Measurements from ENCODE around the gene ATP8A2. TPM values are rescaled to one million over a fixed set of nuclear protein-coding genes. Genes with fewer than 3 reads are reported as not detected.
"Not testable (repeated sequence)": the region's sequence is repeated elsewhere in the genome, so short reads cannot be mapped to it uniquely, and the experiment has no call there.

The ATP8A2 gene
- total RNA-seq, 1 donor from 2014 or later: not detected

DNA sequence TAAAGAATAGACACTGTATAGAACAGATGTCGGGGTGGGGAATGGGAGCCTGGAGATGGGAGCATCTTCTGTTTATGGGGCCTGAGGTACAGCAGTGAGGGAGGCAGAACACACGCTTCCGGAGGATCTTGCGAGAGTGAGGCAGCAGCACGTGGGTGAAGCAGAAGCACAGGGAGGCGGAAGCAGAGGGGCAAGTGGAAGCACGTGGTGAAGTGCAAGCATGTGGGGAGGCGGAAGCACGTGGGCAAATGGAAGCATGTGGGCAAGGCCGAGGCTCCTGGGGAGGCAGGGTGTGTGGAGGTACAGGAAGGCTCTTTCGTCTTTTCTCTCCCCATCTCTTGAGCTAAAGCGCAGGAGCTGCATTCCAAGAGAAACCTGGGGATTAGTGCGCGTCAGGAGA, 198.4 kb downstream of the ATP8A2 start:
- TF ChIP-seq, protein P1, sequence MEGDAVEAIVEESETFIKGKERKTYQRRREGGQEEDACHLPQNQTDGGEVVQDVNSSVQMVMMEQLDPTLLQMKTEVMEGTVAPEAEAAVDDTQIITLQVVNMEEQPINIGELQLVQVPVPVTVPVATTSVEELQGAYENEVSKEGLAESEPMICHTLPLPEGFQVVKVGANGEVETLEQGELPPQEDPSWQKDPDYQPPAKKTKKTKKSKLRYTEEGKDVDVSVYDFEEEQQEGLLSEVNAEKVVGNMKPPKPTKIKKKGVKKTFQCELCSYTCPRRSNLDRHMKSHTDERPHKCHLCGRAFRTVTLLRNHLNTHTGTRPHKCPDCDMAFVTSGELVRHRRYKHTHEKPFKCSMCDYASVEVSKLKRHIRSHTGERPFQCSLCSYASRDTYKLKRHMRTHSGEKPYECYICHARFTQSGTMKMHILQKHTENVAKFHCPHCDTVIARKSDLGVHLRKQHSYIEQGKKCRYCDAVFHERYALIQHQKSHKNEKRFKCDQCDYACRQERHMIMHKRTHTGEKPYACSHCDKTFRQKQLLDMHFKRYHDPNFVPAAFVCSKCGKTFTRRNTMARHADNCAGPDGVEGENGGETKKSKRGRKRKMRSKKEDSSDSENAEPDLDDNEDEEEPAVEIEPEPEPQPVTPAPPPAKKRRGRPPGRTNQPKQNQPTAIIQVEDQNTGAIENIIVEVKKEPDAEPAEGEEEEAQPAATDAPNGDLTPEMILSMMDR (IDR thresholded peaks at IDR 0.05; ENCODE audit: insufficient read depth, low read length, severe bottlenecking): no peak
- FAIRE-seq (no peak), DNase-seq (ENCODE audit: low read depth) (no peak)
- no peaks in the 10 kb centered on the region for H3K36me3 ChIP-seq (ENCODE audit: control insufficient read depth, insufficient read depth, low read length)
- H3K4me3 ChIP-seq (ENCODE audit: low read depth, low read length): no peak overlapping the region
- H3K27me3 ChIP-seq (ENCODE audit: control insufficient read depth, insufficient read depth, low read length): no peaks in the 10 kb centered on the region

- DNase-seq (ENCODE audit: low read depth) (no peak), FAIRE-seq (no peak)
- H3K4me3 ChIP-seq (ENCODE audit: low read depth, low read length): no peak overlapping the region
- H3K27me3 ChIP-seq (ENCODE audit: control insufficient read depth, insufficient read depth, low read length): no peaks in the 10 kb centered on the region
- H3K36me3 ChIP-seq (ENCODE audit: control insufficient read depth, insufficient read depth, low read length): no peaks in the 10 kb centered on the region
- TF ChIP-seq, protein P1 (IDR thresholded peaks at IDR 0.05; ENCODE audit: insufficient read depth, low read length, severe bottlenecking): no peak
Observed at GRCh38 chr13:25571237-25571636, 199.5 kb downstream of the ATP8A2 start.

DNA sequence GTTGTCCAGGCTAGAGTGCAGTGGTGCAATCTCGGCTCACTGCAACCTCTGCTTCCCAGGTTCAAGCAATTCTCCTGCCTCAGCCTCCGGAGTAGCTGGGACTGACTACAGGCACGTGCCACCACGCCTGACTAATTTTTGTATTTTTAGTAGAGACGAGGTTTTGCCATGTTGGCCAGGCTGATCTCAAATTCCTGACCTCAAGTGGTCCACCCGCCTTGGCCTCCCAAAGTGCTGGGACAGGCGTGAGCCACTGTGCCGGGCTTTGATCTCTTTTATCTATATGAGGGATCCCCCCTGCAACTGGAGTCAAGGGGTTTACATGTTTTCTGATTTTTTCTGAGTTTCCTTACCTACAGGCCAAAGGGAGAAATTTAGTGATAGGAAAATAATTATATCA, 200.4 kb downstream of the ATP8A2 start:
- H3K27me3 ChIP-seq (ENCODE audit: control insufficient read depth, insufficient read depth, low read length); H3K36me3 ChIP-seq (ENCODE audit: control insufficient read depth, insufficient read depth, low read length); FAIRE-seq; DNase-seq (ENCODE audit: low read depth); H3K4me3 ChIP-seq (ENCODE audit: low read depth, low read length): not testable (repeated sequence)

- H3K36me3 ChIP-seq (ENCODE audit: control insufficient read depth, insufficient read depth, low read length): no peaks in the 10 kb centered on the region
- H3K4me3 ChIP-seq (ENCODE audit: low read depth, low read length): no peak overlapping the region
- H3K27me3 ChIP-seq (ENCODE audit: control insufficient read depth, insufficient read depth, low read length): no peaks in the 10 kb centered on the region
- TF ChIP-seq, protein P1 (IDR thresholded peaks at IDR 0.05; ENCODE audit: insufficient read depth, low read length, severe bottlenecking): peak; percentile 83
- FAIRE-seq: peak; percentile 62
- peak; percentile 72 for DNase-seq (ENCODE audit: low read depth)
Observed at GRCh38 chr13:25574437-25575411, 202.9 kb downstream of the ATP8A2 start.

- TF ChIP-seq, protein P1 (IDR thresholded peaks at IDR 0.05; ENCODE audit: insufficient read depth, low read length, severe bottlenecking): no peak
- Histone ChIP-seq H3K4me3 (ENCODE audit: low read depth, low read length) (no peak overlapping the region), H3K36me3 (ENCODE audit: control insufficient read depth, insufficient read depth, low read length) (no peaks in the 10 kb centered on the region), H3K27me3 (ENCODE audit: control insufficient read depth, insufficient read depth, low read length) (no peaks in the 10 kb centered on the region)
- no peak for DNase-seq (ENCODE audit: low read depth)
- no peak for FAIRE-seq
Observed at GRCh38 chr13:25575562-25575961, 203.8 kb downstream of the ATP8A2 start.

DNA sequence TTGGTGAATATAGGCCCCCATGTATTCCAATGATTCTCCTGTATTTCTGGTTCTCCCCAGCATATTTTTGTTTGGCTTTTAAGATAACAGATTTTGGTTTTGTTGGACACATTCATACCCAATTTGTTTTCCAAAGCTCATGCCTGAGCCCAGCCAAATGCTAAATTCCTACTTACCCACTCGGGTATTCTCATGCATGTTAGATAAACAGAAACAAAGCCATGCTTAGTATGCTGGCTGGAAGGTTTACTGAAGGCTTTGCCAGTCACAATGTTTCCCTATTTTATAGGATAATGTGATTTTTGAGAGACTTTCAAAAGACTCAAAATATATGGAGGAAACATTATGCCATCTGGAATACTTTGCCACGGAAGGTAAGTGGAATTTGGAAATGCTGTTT, 206.8 kb downstream of the ATP8A2 start:
- H3K4me3 ChIP-seq (ENCODE audit: low read depth, low read length): no peak overlapping the region
- DNase-seq (ENCODE audit: low read depth) (no peak), FAIRE-seq (no peak)
- TF ChIP-seq, protein P1 (IDR thresholded peaks at IDR 0.05; ENCODE audit: insufficient read depth, low read length, severe bottlenecking): no peak
- H3K27me3 ChIP-seq (ENCODE audit: control insufficient read depth, insufficient read depth, low read length): no peaks in the 10 kb centered on the region
- no peaks in the 10 kb centered on the region for H3K36me3 ChIP-seq (ENCODE audit: control insufficient read depth, insufficient read depth, low read length)
